ENCODE measurements around the gene SH3BGRL3. TPM values are rescaled to one million over a fixed set of nuclear protein-coding genes. Genes with fewer than 3 reads are reported as not detected.

Gene SH3BGRL3
- total and polyA plus RNA-seq, 2 of the 13 experiments (the other 11 are each of a cell fraction or from before 2014, with no cell fraction given), result 11.4 to 12.2 TPM

DNA sequence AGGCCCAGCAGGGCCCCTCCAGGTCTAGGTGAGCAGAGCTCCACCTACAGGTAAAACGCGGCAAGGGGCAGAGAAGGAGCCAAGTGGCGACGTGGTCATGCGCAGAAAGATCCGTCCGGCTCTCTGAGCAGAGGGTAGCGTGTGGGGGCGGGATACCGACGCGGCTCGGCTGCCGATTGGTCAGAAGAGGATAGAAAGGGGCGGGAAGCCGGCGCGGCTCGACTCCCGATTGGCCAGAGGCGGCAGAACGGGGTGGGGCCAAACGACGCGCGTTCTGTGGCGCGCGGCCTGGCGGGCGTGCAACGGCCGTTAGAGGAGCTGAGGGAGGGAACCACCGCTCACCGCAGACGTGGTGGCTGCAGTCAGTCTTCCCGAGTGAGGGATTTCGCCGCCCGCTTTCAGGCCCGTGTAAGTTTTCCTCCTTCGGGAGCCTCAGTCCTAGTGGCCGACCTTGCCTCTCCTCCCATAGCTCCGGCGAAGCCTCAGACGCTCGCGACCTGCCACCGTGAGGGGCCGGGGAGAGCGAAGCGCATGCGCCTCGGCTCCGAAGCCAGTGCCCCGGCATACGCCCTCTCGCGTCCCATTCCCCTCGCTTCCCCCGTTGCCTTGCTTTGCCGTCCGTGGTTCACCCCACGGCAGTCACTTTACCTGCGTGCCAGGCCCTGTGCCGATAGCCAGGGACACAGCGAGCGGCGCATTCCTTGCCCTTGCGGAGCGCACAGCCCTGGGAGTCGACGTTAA lies 45.8 kb upstream of the SH3BGRL3 start, which contains the start of gene CEP85 (continued):
- peak; percentile 9; the same call in 1 of the 2 replicates for TF ChIP-seq ZNF263 (CRISPR knock-in tag; IDR thresholded peaks at IDR 0.05)
- peak; percentile 77; the same call in 1 of the 2 replicates for TF ChIP-seq ZNF264 (CRISPR knock-in tag; IDR thresholded peaks at IDR 0.05)
- peak; percentile 33; the same call in 1 of the 2 replicates for TF ChIP-seq THRA (CRISPR knock-in tag; IDR thresholded peaks at IDR 0.05; ENCODE audit: borderline replicate concordance)
- TF ChIP-seq TBX2 (CRISPR knock-in tag; IDR thresholded peaks at IDR 0.05; ENCODE audit: borderline replicate concordance), result peak; percentile 80; the same call in 1 of the 2 replicates
- peak; percentile 93 for TF ChIP-seq PHF8 (CRISPR knock-in tag; IDR thresholded peaks at IDR 0.05)
- TF ChIP-seq POLR2AphosphoS5 (IDR thresholded peaks at IDR 0.05; ENCODE audit: low read depth, low read length), result peak; percentile 93
- TF ChIP-seq ZNF879 (CRISPR knock-in tag; IDR thresholded peaks at IDR 0.05), result peak; percentile 77; the same call in 1 of the 2 replicates
- peak; percentile 90; the same call in 1 of the 2 replicates for TF ChIP-seq ZNF510 (CRISPR knock-in tag; IDR thresholded peaks at IDR 0.05; ENCODE audit: low read depth)
- peak; percentile 19; the same call in 1 of the 2 replicates for TF ChIP-seq NR2C2 (CRISPR knock-in tag; IDR thresholded peaks at IDR 0.05; ENCODE audit: borderline replicate concordance)
- TF ChIP-seq CHD2 (IDR thresholded peaks at IDR 0.05; ENCODE audit: low read depth, low read length), result 0 out of 2 replicates have a peak, but pooled peaks have one; percentile 18
- no peak for TF ChIP-seq SIN3B (IDR thresholded peaks at IDR 0.05; ENCODE audit: low read length)
- peak; percentile 72 for TF ChIP-seq ZNF430 (CRISPR knock-in tag; IDR thresholded peaks at IDR 0.05)
- peak; percentile 68 for TF ChIP-seq PHF21A (CRISPR knock-in tag; IDR thresholded peaks at IDR 0.05)
- peak; percentile 11; the same call in 1 of the 2 replicates for TF ChIP-seq ZNF225 (CRISPR knock-in tag; IDR thresholded peaks at IDR 0.05)
- TF ChIP-seq, protein P1, sequence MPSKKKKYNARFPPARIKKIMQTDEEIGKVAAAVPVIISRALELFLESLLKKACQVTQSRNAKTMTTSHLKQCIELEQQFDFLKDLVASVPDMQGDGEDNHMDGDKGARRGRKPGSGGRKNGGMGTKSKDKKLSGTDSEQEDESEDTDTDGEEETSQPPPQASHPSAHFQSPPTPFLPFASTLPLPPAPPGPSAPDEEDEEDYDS (CRISPR knock-in tag; IDR thresholded peaks at IDR 0.05), result peak; percentile 84
- peak; percentile 91 for TF ChIP-seq ARID4A (CRISPR knock-in tag; IDR thresholded peaks at IDR 0.05; ENCODE audit: borderline replicate concordance)
- peak; percentile 42 for TF ChIP-seq ZNF556 (CRISPR knock-in tag; IDR thresholded peaks at IDR 0.05; ENCODE audit: borderline replicate concordance)
- TF ChIP-seq, protein P2, sequence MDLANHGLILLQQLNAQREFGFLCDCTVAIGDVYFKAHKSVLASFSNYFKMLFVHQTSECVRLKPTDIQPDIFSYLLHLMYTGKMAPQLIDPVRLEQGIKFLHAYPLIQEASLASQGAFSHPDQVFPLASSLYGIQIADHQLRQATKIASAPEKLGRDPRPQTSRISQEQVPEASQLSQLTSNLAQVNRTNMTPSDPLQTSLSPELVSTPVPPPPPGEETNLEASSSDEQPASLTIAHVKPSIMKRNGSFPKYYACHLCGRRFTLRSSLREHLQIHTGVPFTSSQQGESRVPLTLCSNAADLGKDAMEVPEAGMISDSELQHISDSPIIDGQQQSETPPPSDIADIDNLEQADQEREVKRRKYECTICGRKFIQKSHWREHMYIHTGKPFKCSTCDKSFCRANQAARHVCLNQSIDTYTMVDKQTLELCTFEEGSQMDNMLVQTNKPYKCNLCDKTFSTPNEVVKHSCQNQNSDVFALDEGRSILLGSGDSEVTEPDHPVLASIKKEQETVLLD (CRISPR knock-in tag; IDR thresholded peaks at IDR 0.05; ENCODE audit: low read depth), result 0 out of 2 replicates have a peak, but pooled peaks have one; percentile 34
- TF ChIP-seq FOXK2 (IDR thresholded peaks at IDR 0.05), result no peak
- TF ChIP-seq HNRNPH1 (optimal IDR thresholded peaks at IDR 0.05; ENCODE audit: low read depth, low read length), result peak; percentile 43
- TF ChIP-seq ZNF337 (CRISPR knock-in tag; IDR thresholded peaks at IDR 0.05; ENCODE audit: borderline replicate concordance, low read depth), result peak; percentile 55; the same call in 1 of the 2 replicates
- TF ChIP-seq ZFY (CRISPR knock-in tag; IDR thresholded peaks at IDR 0.05), result peak; percentile 91
- no peak for TF ChIP-seq ZNF703 (CRISPR knock-in tag; IDR thresholded peaks at IDR 0.05; ENCODE audit: borderline replicate concordance)
